WTC11 (cell line): Measurements from ENCODE around the gene LMLN.
A peak's percentile ranks its signal among the peaks of the same experiment; 100 is the strongest.

Source experiments
- ATF3 ChIP-seq: sonication (generic); formaldehyde crosslinking; conservative IDR thresholded peaks from 2 replicates; pipeline ENCODE4 v1.8.1; 2022; ENCODE audit warnings: mild to moderate bottlenecking, missing genetic modification reagents
- CREB1 ChIP-seq: sonication (generic); formaldehyde crosslinking; IDR thresholded peaks from 2 replicates; pipeline ENCODE4 v1.8.0; 2023; ENCODE audit warnings: mild to moderate bottlenecking, missing genetic modification reagents
- CTCF ChIP-seq: fragments of 200-600 bp; IDR thresholded peaks from 2 replicates; pipeline ENCODE4 v1.8.0; 2022; ENCODE audit warnings: antibody characterized with exemption
- JUN ChIP-seq: sonication (generic); formaldehyde crosslinking; IDR thresholded peaks from 2 replicates; pipeline ENCODE4 v1.8.0; 2023; ENCODE audit warnings: mild to moderate bottlenecking, missing genetic modification reagents
- MAX ChIP-seq: sonication (generic); formaldehyde crosslinking; IDR thresholded peaks from 2 replicates; pipeline ENCODE4 v1.8.0; 2022; ENCODE audit warnings: mild to moderate bottlenecking, missing genetic modification reagents
- MXD4 ChIP-seq: fragments of 250-450 bp; sonication (Bioruptor Pico); IDR thresholded peaks from 2 replicates; pipeline ENCODE4 v1.8.0; 2021; ENCODE audit warnings: mild to moderate bottlenecking, moderate library complexity, borderline replicate concordance
- ZNF416 ChIP-seq: fragments of 250-450 bp; sonication (Bioruptor Pico); IDR thresholded peaks from 2 replicates; pipeline ENCODE4 v1.9.0; 2021; ENCODE audit warnings: mild to moderate bottlenecking, inconsistent platforms

- TF ChIP-seq MAX (CRISPR knock-in tag), result 0 out of 2 replicates have a peak, but pooled peaks have one; percentile 46
- TF ChIP-seq ATF3 (CRISPR knock-in tag), result no peak
- TF ChIP-seq CTCF, result no peak
- no peak for TF ChIP-seq ZNF416 (CRISPR knock-in tag)
- TF ChIP-seq MXD4 (CRISPR knock-in tag), result no peak
- TF ChIP-seq JUN (CRISPR knock-in tag), result peak; percentile 56; the same call in 1 of the 2 replicates
- TF ChIP-seq CREB1, result no peak
Observed at GRCh38 chr3:197949778-197950676, 10.0 kb upstream of the LMLN start, which contains the start of gene RPL35A.
